ENCODE results near the gene C19orf53. TPM values are rescaled to one million over a fixed set of nuclear protein-coding genes. Genes with fewer than 3 reads are reported as not detected.

C19orf53 gene
- 10 to 100 TPM; 77.7 to 94.0 TPM for total RNA-seq

DNA sequence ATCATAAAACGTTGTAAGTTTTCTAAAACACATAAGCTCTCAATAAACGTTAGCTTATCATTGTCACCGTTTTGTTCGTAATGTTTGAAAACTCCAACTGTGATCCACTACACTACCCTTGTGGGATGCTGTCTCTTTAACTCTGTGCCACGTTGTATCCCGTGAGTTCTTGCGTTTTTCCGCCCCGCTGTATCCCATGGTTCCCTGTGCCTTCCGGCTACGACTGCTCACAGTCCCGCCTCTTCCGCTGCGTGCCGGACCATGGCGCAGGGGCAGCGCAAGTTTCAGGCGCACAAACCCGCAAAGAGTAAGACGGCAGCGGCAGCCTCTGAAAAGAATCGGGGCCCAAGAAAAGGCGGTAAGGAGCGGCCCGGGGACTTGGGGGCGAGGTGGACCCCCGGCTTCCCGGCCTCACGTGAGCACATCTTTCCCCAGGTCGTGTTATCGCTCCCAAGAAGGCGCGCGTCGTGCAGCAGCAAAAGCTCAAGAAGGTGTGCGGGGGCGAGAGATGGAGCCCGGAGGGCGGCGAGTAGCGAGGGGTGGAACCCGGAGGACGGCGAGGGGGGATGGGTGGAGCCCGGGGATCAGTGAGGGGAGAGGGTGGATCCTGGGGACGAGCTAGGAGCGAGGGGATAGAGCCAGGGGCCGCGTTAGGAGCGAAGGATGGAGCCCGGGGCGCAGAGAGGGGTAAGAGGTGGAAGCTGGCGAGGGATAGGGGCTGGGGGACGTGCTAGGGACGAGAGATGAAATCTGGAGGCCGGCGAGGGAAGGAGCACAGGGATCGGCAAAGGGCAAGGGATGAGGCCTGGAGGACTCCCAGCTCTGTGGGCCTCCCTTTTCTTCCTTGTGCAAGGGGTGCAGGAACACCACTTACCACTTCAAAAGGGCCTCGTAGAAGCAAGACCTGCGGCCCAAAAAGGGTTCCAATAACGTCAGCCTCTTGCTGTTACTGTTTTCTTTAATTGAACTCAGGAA is at the start of gene C19orf53:
Gene C19orf53, plus strand, starts transcription at position 240 of the 975 bp plus-strand sequence. Its CDS starts 22 bp downstream, at position 262.
- peaks cover 38% of the 10 kb centered on the region for H3K36me3 Mint-ChIP-seq
- H3K4me1 Mint-ChIP-seq = peaks cover 20% of the 10 kb centered on the region
- H3K9me3 Mint-ChIP-seq (ENCODE audit: low read depth) = no peaks in the 10 kb centered on the region
- DNase-seq (peak; percentile 93), ATAC-seq (peak; percentile 99)
- H3K4me3 Mint-ChIP-seq = peak within 1 kb of the TSS; percentile 95
- H3K27me3 Mint-ChIP-seq = no peaks in the 10 kb centered on the region
- peak within 1 kb of the TSS; percentile 84 for H3K27ac Mint-ChIP-seq
- CTCF ChIA-PET = interaction anchor here (0.5 to 4.0 kb wide), 14 partner anchors 9 to 748 kb away, joined by 3 to 30 read pairs (median 4); partner anchors contain the start of genes MISP3, MRI1 and ZSWIM4

DNA sequence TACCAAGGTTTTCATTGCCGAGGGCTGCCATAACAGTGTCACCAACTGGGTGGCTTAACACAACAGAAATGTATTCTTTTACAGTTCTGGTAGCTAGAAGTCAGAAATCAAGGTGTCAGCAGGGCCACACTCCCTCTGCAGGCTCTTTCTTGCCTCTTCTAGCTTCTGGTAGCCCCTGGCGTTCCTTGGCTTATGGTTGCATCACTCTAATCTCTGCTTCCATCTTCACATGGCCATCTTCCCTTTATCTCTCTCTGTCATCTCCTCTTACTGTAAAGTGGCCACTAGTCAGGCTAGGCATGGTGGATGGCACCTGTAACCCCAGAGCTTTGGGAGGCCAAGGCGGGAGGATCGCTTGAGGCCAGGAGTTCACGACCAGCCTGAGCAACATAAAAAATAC is 47.9 kb upstream of the C19orf53 start:
- CTCF ChIA-PET = interaction anchor here (0.9 to 1.6 kb wide), 2 partner anchors 9 to 137 kb away, joined by 3 to 6 read pairs; no protein-coding TSS in a partner anchor

DNA sequence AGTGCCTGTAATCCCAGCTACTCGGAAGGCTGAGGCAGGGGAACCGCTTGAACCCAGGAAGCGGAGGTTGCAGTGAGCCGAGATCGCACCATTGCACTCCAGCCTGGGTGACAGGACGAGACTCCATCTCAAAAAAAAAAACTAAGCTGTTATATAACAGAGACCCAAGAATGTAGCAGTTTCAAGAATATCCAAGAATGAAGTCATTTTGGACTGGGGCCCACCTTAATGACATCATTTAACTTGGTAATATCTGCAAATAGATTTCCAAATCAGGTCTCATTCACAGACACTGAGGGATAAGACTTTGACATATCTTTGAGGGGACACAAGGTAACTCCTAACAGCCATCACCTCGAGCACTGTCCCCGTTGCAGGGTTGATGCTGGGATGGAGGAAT is 46.5 kb upstream of the C19orf53 start:
- ATAC-seq (no peak), DNase-seq (no peak)
- Mint-ChIP-seq H3K9me3 (ENCODE audit: low read depth) (no peaks in the 10 kb centered on the region), H3K4me1 (peaks cover 24% of the 10 kb centered on the region), H3K27me3 (no peaks in the 10 kb centered on the region), H3K27ac (no peak overlapping the region), H3K36me3 (no peaks in the 10 kb centered on the region), H3K4me3 (no peak overlapping the region)
- CTCF ChIA-PET = no interaction called here

More for the DNA sequence above, 47.9 kb upstream of the C19orf53 start:
- no peak overlapping the region for H3K27ac Mint-ChIP-seq
- no peaks in the 10 kb centered on the region for H3K36me3 Mint-ChIP-seq
- ATAC-seq (no peak), DNase-seq (no peak)
- H3K4me1 Mint-ChIP-seq = peaks cover 19% of the 10 kb centered on the region
- no peaks in the 10 kb centered on the region for H3K9me3 Mint-ChIP-seq (ENCODE audit: low read depth)
- H3K27me3 Mint-ChIP-seq = no peaks in the 10 kb centered on the region
- no peak overlapping the region for H3K4me3 Mint-ChIP-seq

DNA sequence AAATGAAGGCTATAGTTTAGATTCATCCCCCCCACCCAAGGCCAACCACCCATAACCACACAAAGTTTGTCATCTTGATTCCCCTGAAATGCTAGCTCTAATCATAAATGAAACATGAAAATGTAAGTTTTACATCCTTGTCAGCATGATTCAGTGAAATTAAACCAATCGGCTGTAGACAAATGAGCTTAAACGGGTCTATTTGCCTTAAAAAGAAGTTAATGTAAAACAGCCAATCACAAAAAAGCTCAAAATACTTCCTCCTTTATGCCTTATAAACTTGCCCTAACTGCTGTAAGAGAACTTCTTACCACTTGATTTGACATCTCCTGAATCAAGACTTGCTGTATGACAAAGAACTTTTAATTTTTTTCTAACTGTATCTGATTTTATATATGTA is 44.4 kb upstream of the C19orf53 start:
- ATAC-seq (no peak), DNase-seq (no peak)
- H3K27me3 Mint-ChIP-seq = no peaks in the 10 kb centered on the region
- no peaks in the 10 kb centered on the region for H3K9me3 Mint-ChIP-seq (ENCODE audit: low read depth)
- CTCF ChIA-PET = interaction anchor here (1.0 to 1.7 kb wide), 4 partner anchors 9 to 452 kb away, joined by 3 to 6 read pairs (median 4); a partner anchor contains a TSS
- H3K4me3 Mint-ChIP-seq = no peak overlapping the region
- peaks cover 24% of the 10 kb centered on the region for H3K4me1 Mint-ChIP-seq
- H3K27ac Mint-ChIP-seq = peak overlapping the region; percentile 95
- H3K36me3 Mint-ChIP-seq = no peaks in the 10 kb centered on the region

DNA sequence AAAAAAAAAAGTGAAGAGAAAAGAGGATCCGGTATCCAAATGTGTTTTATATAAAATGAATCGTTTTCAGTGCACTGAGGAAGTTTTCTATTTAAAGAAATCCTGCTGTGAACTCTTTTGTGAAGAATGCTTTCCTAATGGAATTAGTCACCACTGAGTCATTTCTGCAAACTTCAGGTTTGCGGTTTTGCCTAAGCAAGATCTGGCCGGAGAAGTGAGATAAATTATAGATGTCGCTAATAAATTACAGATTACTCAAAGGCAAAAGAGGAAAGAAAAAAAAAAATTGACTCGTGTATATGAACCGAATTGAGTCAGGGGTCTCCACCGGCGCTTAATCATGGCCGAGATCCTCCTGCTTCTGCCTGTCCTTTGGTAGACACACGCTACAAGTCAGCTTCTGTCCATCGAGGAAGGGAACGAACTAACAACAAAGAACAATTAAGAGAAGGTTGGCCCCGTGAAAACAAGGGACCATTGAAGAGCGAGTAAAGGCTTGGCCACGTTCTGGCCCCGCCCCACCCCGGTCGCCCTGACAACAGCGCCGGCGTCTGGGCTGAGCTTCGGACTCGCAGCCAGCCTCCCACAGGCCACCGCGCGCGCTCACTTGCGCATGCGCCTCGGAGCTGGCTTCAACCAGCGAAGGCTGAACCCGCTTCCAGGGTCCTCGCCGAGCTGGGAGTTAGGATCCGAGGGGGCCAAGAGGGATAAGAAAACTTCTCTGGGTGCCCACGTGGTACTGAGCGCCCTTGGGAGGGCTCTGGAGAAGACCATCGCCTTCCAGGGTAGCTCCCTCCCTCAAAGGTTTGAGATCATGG is 42.9 kb upstream of the C19orf53 start:
- peak; percentile 97 for DNase-seq
- Mint-ChIP-seq H3K9me3 (ENCODE audit: low read depth) (no peaks in the 10 kb centered on the region), H3K4me1 (peaks cover 24% of the 10 kb centered on the region), H3K27ac (peak overlapping the region; percentile 95), H3K36me3 (no peaks in the 10 kb centered on the region), H3K27me3 (no peaks in the 10 kb centered on the region), H3K4me3 (peak overlapping the region; percentile 76)
- CTCF ChIA-PET = interaction anchor here (0.8 to 2.4 kb wide), 11 partner anchors 10 to 454 kb away, joined by 3 to 8 read pairs (median 3); a partner anchor contains a TSS
- peak; percentile 100 for ATAC-seq

DNA sequence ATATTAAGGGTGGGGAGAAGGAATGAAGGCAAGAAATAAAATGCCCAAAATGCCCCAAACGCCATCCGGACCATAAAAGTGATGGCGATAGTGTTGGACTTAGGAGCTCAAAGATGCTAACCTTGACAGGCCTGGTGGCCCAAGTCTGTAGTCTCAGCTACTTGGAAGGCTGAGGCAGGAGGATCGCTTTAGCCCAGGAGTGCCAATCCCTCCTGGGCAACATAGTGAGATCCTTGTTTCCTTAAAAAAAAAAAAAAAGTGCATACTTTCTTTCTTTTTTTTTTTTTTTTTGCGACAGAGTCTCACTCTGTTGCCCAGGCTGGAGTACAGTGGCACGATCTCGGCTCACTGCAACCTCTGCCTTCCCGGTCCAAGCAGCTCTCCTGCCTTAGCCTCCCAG is 41.9 kb upstream of the C19orf53 start:
- peak overlapping the region; percentile 76 for H3K4me3 Mint-ChIP-seq
- H3K27me3 Mint-ChIP-seq = no peaks in the 10 kb centered on the region
- CTCF ChIA-PET = interaction anchor here (0.7 to 2.4 kb wide), 7 partner anchors 11 to 130 kb away, joined by 3 to 8 read pairs (median 4); a partner anchor contains a TSS
- H3K27ac Mint-ChIP-seq = no peak overlapping the region
- DNase-seq (no peak), ATAC-seq (no peak)
- H3K36me3 Mint-ChIP-seq = no peaks in the 10 kb centered on the region
- no peaks in the 10 kb centered on the region for H3K9me3 Mint-ChIP-seq (ENCODE audit: low read depth)
- peaks cover 24% of the 10 kb centered on the region for H3K4me1 Mint-ChIP-seq

DNA sequence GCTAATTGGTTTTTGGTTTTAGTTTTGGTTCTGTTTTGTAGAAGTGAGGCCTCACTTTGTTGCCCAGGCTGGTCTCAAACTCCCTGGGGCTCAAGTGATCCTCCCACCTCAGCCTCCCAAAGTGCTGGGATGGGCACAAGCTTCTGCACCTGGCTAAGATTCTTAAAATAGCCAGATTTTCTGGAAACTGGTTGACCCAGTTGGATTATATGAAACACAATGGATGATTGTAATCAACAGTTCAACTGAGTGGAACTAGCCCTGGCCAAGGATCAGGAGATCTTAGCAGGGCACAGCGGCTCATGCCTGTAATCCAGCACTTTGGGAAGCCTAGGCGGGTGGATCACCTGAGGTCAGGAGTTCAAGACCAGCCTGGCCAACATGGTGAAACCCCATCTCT is 39.5 kb upstream of the C19orf53 start:
- CTCF ChIA-PET = interaction anchor here (1.0 kb wide), 1 partner anchor 13 kb away, joined by 3 read pairs; a partner anchor contains a TSS
- H3K9me3 Mint-ChIP-seq (ENCODE audit: low read depth) = no peaks in the 10 kb centered on the region
- H3K36me3 Mint-ChIP-seq = no peaks in the 10 kb centered on the region
- ATAC-seq = no peak
- H3K27me3 Mint-ChIP-seq = no peaks in the 10 kb centered on the region
- DNase-seq = no peak
- no peak overlapping the region for H3K4me3 Mint-ChIP-seq
- H3K27ac Mint-ChIP-seq = no peak overlapping the region
- peaks cover 20% of the 10 kb centered on the region for H3K4me1 Mint-ChIP-seq

DNA sequence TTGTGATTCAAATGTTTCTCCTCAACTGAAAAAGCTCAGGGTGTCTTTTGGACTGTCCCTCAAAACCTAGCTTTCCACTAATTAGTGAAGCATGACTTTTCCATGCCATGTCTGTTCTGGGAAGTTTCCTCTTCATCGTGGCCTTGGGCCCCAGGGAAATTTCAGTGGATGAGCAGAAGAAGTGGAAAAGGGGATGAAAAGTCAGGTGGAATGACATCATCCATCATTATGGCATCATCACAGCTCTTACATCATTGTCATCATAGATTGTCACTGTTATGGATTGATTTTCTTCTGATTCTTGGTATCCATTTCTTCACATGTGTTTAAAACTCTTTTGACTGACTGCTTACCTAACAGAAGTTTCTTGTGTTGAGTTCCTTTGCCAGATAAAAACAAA is 36.2 kb upstream of the C19orf53 start:
- Mint-ChIP-seq H3K9me3 (ENCODE audit: low read depth) (no peaks in the 10 kb centered on the region), H3K4me1 (no peaks in the 10 kb centered on the region), H3K27ac (no peak overlapping the region), H3K27me3 (no peaks in the 10 kb centered on the region), H3K36me3 (no peaks in the 10 kb centered on the region), H3K4me3 (no peak overlapping the region)
- ATAC-seq (no peak), DNase-seq (no peak)
- CTCF ChIA-PET = interaction anchor here (0.8 kb wide), 1 partner anchor 13 kb away, joined by 3 read pairs; no protein-coding TSS in a partner anchor

DNA sequence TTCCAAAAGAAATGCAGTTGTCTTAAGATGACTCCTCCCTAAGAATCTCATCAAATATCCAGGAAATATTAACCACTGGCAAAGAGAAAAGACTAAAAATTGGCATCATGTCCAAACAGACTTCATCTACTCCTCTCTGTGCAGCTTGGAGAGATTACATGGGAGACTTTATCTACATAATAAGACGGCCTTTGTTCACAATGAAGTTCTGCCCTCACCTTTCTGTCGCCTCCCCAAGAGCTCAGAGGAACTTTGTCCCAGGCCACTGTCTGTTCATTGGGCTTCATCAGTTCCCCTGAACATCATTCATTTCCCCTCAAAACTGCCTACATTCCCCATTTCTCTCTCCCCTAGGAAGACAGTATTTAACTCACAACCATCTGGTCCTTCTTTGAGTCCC is 32.4 kb upstream of the C19orf53 start:
- Mint-ChIP-seq H3K36me3 (no peaks in the 10 kb centered on the region), H3K27ac (no peak overlapping the region), H3K27me3 (no peaks in the 10 kb centered on the region), H3K9me3 (ENCODE audit: low read depth) (no peaks in the 10 kb centered on the region), H3K4me3 (no peak overlapping the region), H3K4me1 (peaks cover 1% of the 10 kb centered on the region)
- DNase-seq = no peak
- CTCF ChIA-PET = interaction anchor here (0.7 kb wide), 1 partner anchor 20 kb away, joined by 5 read pairs; no protein-coding TSS in a partner anchor
- ATAC-seq = no peak

DNA sequence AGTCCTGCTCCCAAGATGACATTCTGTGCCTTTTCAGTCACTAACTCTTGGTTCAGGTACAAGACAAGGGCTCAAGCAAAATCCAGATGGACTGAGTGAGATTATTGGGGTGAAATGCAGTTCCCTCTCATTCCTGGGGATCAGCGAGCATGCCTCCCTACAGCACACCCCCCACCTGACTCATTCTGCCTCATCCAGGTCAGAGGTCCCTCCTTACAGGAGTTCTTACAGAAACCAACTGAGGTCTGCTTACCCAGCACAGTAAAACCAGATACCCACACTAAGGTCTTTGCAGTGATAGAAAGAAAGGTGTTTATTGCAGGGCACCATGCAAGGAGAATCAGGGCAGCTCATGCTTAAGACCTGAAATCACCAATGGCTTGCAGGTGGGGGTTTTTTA is 31.5 kb upstream of the C19orf53 start:
- Mint-ChIP-seq H3K9me3 (ENCODE audit: low read depth) (no peaks in the 10 kb centered on the region), H3K36me3 (no peaks in the 10 kb centered on the region), H3K4me1 (peaks cover 7% of the 10 kb centered on the region), H3K27me3 (no peaks in the 10 kb centered on the region), H3K27ac (no peak overlapping the region), H3K4me3 (no peak overlapping the region)
- DNase-seq = no peak
- CTCF ChIA-PET = interaction anchor here (0.7 kb wide), 1 partner anchor 19 kb away, joined by 5 read pairs; no protein-coding TSS in a partner anchor
- no peak for ATAC-seq

DNA sequence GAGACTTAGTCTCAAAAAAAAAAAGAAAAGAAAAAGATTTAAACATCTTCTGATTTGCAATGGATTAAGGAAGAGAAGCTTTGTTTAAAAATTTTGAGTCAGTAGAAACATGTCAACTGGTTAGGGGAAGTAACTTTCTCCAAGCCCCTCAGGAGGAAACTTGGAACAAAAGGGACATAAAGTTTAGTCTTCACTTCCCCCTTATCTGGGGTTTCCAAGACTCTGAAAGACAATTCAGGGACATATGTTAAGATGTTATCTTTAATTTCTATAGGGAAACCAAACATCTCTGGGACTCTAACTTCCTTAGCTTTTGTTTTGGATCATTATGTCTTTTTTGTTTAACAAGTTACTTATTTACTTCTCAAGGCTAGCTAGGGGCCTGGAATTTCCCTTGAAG is 30.1 kb upstream of the C19orf53 start:
- no peak for ATAC-seq
- Mint-ChIP-seq H3K9me3 (ENCODE audit: low read depth) (no peaks in the 10 kb centered on the region), H3K4me1 (peaks cover 18% of the 10 kb centered on the region), H3K27ac (no peak overlapping the region), H3K27me3 (no peaks in the 10 kb centered on the region), H3K36me3 (no peaks in the 10 kb centered on the region), H3K4me3 (no peak overlapping the region)
- DNase-seq = no peak
- CTCF ChIA-PET = interaction anchor here (0.7 kb wide), 1 partner anchor 12 kb away, joined by 3 read pairs; no protein-coding TSS in a partner anchor

DNA sequence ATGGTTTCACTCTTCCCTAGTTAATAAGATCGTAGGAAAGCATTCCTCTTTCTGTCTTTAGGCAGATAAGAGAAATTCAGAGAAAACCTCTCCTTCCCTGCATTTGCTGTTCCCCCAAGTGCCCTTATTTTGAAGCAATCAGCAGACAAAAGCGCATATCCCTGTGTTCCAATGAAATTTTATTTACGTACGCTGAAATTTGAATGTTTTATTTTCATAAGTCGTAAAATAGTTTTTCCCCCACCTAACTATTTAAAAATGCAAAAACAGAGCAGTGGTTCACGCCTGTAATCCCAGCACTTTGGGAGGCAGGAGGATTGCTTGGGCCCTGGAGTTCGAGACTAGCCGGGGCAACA is 27.2 kb upstream of the C19orf53 start:
- H3K27ac Mint-ChIP-seq = peak overlapping the region; percentile 90
- peaks cover 28% of the 10 kb centered on the region for H3K4me1 Mint-ChIP-seq
- peaks cover 8% of the 10 kb centered on the region for H3K36me3 Mint-ChIP-seq
- no peaks in the 10 kb centered on the region for H3K9me3 Mint-ChIP-seq (ENCODE audit: low read depth)
- DNase-seq = no peak
- H3K27me3 Mint-ChIP-seq = no peaks in the 10 kb centered on the region
- CTCF ChIA-PET = interaction anchor here (0.8 to 2.4 kb wide), 11 partner anchors 9 to 134 kb away, joined by 3 to 17 read pairs (median 4); partner anchors contain the start of gene MRI1
- H3K4me3 Mint-ChIP-seq = peak overlapping the region; percentile 93
- ATAC-seq = no peak

Data from activated CD8-positive, alpha-beta memory T cell treated with anti-CD3 and anti-CD28 coated beads, Interleukin-2, amount 10 ng/mL, durations not matched to agents 7 days and 5 days (primary cell).